ENCODE measurements around the gene ZNF362.
"Not testable (repeated sequence)": the region's sequence is repeated elsewhere in the genome, so short reads cannot be mapped to it uniquely, and the experiment has no call there.

ZNF362 gene

DNA sequence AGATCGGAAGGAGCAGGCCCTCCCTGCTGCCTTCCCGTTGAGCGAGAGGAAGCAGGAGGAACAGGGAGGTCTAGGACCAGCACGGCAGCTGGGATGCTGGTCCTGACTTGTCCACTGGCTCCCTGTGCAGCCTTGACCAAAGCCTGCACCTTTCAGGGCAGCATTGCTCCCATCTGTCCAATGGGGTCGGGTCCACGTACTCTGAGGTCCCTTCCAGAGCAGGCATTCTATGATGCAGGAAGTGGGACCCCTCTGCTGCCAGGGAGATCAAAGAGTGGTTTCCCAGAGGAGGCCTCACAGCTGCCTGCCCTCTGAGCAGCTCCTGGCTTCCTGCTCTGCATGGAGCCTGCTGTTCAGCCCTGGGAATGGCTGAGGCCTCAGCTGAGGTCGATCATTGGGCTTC lies 21.7 kb upstream of the ZNF362 start:
- in situ Hi-C loops (cut with MboI; ENCODE audit: low sequenced_read_pairs, unreplicated experiment), result no loop called here
- no peak for TF ChIP-seq CTCF (IDR thresholded peaks at IDR 0.05; ENCODE audit: borderline replicate concordance, control extremely low read depth, extremely low read depth, insufficient read depth, missing control alignments)
- no peak for DNase-seq (ENCODE audit: low spot score)

DNA sequence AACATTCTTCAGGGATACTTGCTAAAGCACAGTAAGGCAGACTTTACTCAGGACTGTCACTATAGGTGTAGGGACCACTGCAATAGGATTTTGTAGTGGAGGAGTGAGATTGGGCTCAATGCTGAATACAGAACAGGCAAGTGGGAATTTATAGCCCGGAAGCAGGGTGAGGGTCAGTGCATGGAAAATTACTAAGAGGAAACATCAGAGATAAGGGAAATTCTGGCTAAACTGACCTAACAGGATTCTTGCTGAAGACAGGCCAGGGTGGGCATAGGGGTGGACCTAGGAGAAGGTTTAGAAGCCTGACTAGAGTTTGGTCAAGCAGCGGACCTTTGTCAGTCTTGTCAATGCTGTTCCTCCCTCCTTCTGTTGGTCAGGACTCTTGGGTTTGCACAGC lies 20.8 kb upstream of the ZNF362 start:
- no peak for DNase-seq (ENCODE audit: low spot score)
- in situ Hi-C loops (cut with MboI; ENCODE audit: low sequenced_read_pairs, unreplicated experiment), result no loop called here
- TF ChIP-seq CTCF (IDR thresholded peaks at IDR 0.05; ENCODE audit: borderline replicate concordance, control extremely low read depth, extremely low read depth, insufficient read depth, missing control alignments), result no peak

DNA sequence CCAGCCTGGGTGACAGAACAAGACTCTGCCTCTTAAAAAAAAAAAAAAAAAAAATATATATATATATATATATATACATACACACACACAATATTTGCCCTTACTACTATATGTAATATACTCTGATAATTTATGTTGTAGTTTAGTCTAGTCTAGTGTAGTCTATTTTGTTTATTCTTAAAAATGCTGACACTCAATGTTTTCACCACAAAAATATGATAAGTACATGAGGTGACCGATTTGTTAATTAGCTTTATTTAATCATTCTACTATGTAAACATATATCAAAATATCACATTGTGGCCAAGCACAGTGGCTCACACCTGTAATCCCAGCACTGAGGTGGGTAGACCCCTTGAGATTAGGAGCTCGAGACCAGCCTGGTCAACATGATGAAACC lies 19.8 kb upstream of the ZNF362 start:
- no peak for DNase-seq (ENCODE audit: low spot score)
- TF ChIP-seq CTCF (IDR thresholded peaks at IDR 0.05; ENCODE audit: borderline replicate concordance, control extremely low read depth, extremely low read depth, insufficient read depth, missing control alignments), result no peak
- in situ Hi-C loops (cut with MboI; ENCODE audit: low sequenced_read_pairs, unreplicated experiment), result no loop called here

GRCh38 chr1:33237579-33237978 lies 18.7 kb upstream of the ZNF362 start:
- TF ChIP-seq CTCF (IDR thresholded peaks at IDR 0.05; ENCODE audit: borderline replicate concordance, control extremely low read depth, extremely low read depth, insufficient read depth, missing control alignments), result no peak
- no peak for DNase-seq (ENCODE audit: low spot score)
- in situ Hi-C loops (cut with MboI; ENCODE audit: low sequenced_read_pairs, unreplicated experiment), result no loop called here

GRCh38 chr1:33238194-33238724 lies 18.0 kb upstream of the ZNF362 start:
- DNase-seq (ENCODE audit: low spot score); in situ Hi-C loops (cut with MboI; ENCODE audit: low sequenced_read_pairs, unreplicated experiment): not testable (repeated sequence)

DNA sequence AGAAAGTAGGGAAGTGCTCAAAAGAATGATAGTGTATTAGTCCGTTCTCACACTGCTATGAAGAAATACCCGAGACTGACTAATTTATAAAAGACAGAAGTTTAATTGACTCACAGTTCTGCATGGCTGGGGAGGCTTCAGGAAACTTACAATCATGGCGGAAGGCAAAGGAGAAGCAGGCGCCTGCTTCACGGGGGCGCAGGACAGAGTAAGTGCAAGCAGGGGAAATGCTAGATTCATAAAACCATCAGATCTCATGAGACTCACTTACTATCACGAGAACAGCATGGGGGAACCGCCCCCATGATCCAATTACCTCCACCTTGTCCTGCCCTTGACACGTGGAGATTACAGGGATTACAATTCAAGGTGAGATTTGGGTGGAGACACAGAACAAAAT lies 16.9 kb upstream of the ZNF362 start:
- in situ Hi-C loops (cut with MboI; ENCODE audit: low sequenced_read_pairs, unreplicated experiment); DNase-seq (ENCODE audit: low spot score): not testable (repeated sequence)

GRCh38 chr1:33241866-33242265 lies 14.4 kb upstream of the ZNF362 start:
- no peak for TF ChIP-seq CTCF (IDR thresholded peaks at IDR 0.05; ENCODE audit: borderline replicate concordance, control extremely low read depth, extremely low read depth, insufficient read depth, missing control alignments)
- no peak for DNase-seq (ENCODE audit: low spot score)
- in situ Hi-C loops (cut with MboI; ENCODE audit: low sequenced_read_pairs, unreplicated experiment), result no loop called here

DNA sequence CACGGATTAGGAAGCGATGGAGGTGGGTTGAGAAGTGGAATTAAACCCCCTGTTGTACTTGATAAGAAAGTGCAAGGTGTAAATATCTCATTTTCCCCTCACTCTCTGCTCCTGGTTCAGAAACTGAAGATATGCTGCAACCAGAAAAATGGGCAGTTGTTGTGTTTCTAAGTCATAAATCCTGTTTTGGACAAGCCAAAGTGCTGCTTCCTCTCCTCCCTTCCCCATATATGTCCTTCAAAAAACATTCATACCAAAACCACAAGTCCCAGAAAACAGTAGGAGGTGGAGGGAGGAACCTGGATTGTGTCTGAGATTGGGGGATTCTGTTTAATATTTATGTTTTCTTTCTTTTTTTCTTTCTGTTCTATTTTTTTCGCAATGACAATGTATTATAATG lies 13.6 kb upstream of the ZNF362 start:
- in situ Hi-C loops (cut with MboI; ENCODE audit: low sequenced_read_pairs, unreplicated experiment), result no loop called here
- DNase-seq (ENCODE audit: low spot score), result no peak
- TF ChIP-seq CTCF (IDR thresholded peaks at IDR 0.05; ENCODE audit: borderline replicate concordance, control extremely low read depth, extremely low read depth, insufficient read depth, missing control alignments), result no peak

Data from GM13976 (cell line).